NB4 (cell line): Measurements from ENCODE around the gene LINC01488.

Experiments used
- POLR2A ChIP-seq: IDR thresholded peaks from 2 replicates; pipeline ENCODE4 v1.6.1; 2011; ENCODE audit warnings: mild to moderate bottlenecking; ENCODE audit not compliant: insufficient read length; ENCODE audit errors: extremely low read depth
- TF ChIP-seq, protein P1 (sequence below): IDR thresholded peaks from one replicate; pipeline ENCODE4 v1.5.1; 2012; ENCODE audit warnings: low read depth, low read length
- TF ChIP-seq, protein P2 (sequence below): IDR thresholded peaks from 2 replicates; pipeline ENCODE4 v1.6.1; 2011; ENCODE audit warnings: low read depth, low read length

DNA sequence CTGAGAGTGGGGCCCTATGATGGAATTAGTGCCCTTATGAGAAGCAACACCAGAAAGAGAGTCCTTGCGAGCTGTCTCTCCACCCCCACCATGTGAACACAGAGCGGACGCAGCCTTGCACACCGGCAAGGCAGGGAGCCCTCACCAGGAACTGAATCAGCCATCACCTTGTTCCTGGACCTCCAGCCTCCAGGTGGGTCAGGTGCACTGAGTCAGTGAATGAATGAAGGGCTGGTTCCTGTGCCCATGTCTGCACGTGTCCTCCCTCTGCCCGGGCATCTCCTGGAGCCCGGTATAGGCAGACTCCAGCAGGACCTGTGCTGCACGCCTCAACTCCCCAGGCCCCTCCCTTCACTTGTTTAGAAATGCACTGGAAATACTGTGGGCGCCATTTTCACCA is 54.9 kb downstream of the LINC01488 start:
- TF ChIP-seq, protein P1, sequence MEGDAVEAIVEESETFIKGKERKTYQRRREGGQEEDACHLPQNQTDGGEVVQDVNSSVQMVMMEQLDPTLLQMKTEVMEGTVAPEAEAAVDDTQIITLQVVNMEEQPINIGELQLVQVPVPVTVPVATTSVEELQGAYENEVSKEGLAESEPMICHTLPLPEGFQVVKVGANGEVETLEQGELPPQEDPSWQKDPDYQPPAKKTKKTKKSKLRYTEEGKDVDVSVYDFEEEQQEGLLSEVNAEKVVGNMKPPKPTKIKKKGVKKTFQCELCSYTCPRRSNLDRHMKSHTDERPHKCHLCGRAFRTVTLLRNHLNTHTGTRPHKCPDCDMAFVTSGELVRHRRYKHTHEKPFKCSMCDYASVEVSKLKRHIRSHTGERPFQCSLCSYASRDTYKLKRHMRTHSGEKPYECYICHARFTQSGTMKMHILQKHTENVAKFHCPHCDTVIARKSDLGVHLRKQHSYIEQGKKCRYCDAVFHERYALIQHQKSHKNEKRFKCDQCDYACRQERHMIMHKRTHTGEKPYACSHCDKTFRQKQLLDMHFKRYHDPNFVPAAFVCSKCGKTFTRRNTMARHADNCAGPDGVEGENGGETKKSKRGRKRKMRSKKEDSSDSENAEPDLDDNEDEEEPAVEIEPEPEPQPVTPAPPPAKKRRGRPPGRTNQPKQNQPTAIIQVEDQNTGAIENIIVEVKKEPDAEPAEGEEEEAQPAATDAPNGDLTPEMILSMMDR: no peak
- no peak for TF ChIP-seq POLR2A
- TF ChIP-seq, protein P2, sequence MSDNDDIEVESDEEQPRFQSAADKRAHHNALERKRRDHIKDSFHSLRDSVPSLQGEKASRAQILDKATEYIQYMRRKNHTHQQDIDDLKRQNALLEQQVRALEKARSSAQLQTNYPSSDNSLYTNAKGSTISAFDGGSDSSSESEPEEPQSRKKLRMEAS: no peak
